Activated gamma-delta T cell (primary cell): ENCODE measurements around the gene CDKN1B.
A peak's percentile ranks its signal among the peaks of the same experiment; 100 is the strongest.

ENCODE experiments used
- DNase-seq: peaks from one replicate; lab custom pipeline; 2025; lab: John Stamatoyannopoulos, UW
- total RNA-seq, 2 donors: gene quantifications; one replicate each; lab custom pipeline; 2026; lab: John Stamatoyannopoulos, UW

Gene CDKN1B
- 373 to 386 reads per million in 2 donors for total RNA-seq

- peak; percentile 81 for DNase-seq
Measured at GRCh38 chr12:12716793-12717585, at the start of gene CDKN1B. Gene CDKN1B, plus strand, starts transcription at chr12:12717368. Its CDS starts 472 bp downstream, at chr12:12717840.

GRCh38 chr12:12668005-12668404 is 49.2 kb upstream of the CDKN1B start:
- no peak for DNase-seq

GRCh38 chr12:12669020-12669419 is 48.1 kb upstream of the CDKN1B start:
- no peak for DNase-seq

GRCh38 chr12:12671850-12672660 is 45.1 kb upstream of the CDKN1B start:
- no peak for DNase-seq

- DNase-seq = no peak
Measured at GRCh38 chr12:12673296-12673695, 43.9 kb upstream of the CDKN1B start.

GRCh38 chr12:12676605-12677004 is 40.6 kb upstream of the CDKN1B start:
- DNase-seq = no peak

- DNase-seq = no peak
Measured at GRCh38 chr12:12681061-12681765, 36.0 kb upstream of the CDKN1B start.

- DNase-seq = no peak
Measured at GRCh38 chr12:12682284-12682683, 34.9 kb upstream of the CDKN1B start.

- no peak for DNase-seq
Measured at GRCh38 chr12:12683136-12683697, 34.0 kb upstream of the CDKN1B start.

- no peak for DNase-seq
Measured at GRCh38 chr12:12683725-12684124, 33.4 kb upstream of the CDKN1B start.

- DNase-seq = no peak
Measured at GRCh38 chr12:12684375-12685106, 32.6 kb upstream of the CDKN1B start.

GRCh38 chr12:12685305-12685704 is 31.9 kb upstream of the CDKN1B start:
- no peak for DNase-seq

GRCh38 chr12:12686472-12686871 is 30.7 kb upstream of the CDKN1B start:
- no peak for DNase-seq

GRCh38 chr12:12686925-12687324 is 30.2 kb upstream of the CDKN1B start:
- no peak for DNase-seq

GRCh38 chr12:12689647-12690300 is 27.4 kb upstream of the CDKN1B start:
- no peak for DNase-seq

GRCh38 chr12:12691549-12691948 is 25.6 kb upstream of the CDKN1B start:
- DNase-seq = no peak

- no peak for DNase-seq
Measured at GRCh38 chr12:12693111-12693671, 24.0 kb upstream of the CDKN1B start.

GRCh38 chr12:12696562-12697383 is 20.4 kb upstream of the CDKN1B start:
- DNase-seq = peak; percentile 81

GRCh38 chr12:12699345-12699744 is 17.8 kb upstream of the CDKN1B start:
- DNase-seq = no peak

- DNase-seq = no peak
Measured at GRCh38 chr12:12700254-12700653, 16.9 kb upstream of the CDKN1B start.
